ENCODE data around the gene PAFAH2. TPM values are rescaled to one million over a fixed set of nuclear protein-coding genes. Genes with fewer than 3 reads are reported as not detected.

Gene PAFAH2
- total and polyA plus RNA-seq, 12 donors: 6.6 to 32.8 (median 13.6) TPM

DNA sequence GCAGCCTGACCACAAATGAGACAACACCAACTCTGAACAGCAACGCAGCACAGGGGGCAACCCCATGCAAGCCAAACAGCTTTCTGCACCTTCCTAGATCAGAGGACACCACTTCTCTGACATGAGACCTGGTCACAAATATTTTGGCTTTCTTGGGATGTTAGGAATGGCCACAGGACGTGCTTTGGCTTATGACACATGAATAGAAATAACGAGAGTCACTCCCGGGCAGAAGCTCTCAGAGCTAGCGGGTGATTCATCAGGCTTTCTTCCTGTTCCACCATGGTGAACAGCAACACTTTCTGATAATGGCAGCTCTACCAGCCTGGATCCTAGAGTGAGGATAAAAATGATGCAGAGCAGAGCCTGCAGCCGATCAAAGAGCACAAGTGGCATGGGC, 39.4 kb downstream of the PAFAH2 start:
- H3K9me3 ChIP-seq (replicated peaks in 1 of 3): no peaks in the 10 kb centered on the region
- no peak overlapping the region for H3K4me3 ChIP-seq
- H3K36me3 ChIP-seq (replicated peaks in 1 of 2): peaks cover 0 to 26% of the 10 kb centered on the region in 2 donors
- DNase-seq: no peak
- TF ChIP-seq CTCF (IDR thresholded peaks at IDR 0.05) (no peak), POLR2A (IDR thresholded peaks at IDR 0.05) (no peak)
- WGBS, 4 donors: 88 to 94% (median 92%) methylated on average over 6 of the region's 6 CpGs
- H3K27me3 ChIP-seq: no peaks in the 10 kb centered on the region
- H3K4me1 ChIP-seq (replicated peaks in 1 of 2): no peaks in the 10 kb centered on the region
- intact Hi-C loops (cut with DNase I): no loop called here
- no peak overlapping the region for H3K27ac ChIP-seq

DNA sequence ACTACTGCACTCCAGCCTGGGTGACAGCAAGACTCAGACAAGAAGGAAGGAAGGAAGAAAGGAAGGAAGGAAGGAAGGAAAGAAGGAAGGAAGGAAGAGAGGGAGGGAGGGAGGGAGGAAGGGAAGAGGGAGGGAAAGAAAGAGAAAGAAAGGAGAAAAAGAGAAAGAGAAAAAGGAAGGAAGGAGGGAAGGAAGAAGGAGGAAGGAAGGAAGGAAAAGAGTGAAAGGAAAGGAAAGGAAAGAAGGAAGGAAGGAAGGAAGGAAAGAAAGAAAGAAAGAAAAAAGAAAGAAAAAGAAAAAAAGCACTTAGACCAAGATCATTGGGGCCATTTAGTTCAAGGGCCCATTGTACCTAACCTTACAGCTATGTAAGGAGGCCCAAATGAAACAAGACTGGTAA, 42.3 kb downstream of the PAFAH2 start:
- Histone ChIP-seq H3K4me3 (no peak overlapping the region), H3K27me3 (no peaks in the 10 kb centered on the region), H3K4me1 (replicated peaks in 1 of 2) (no peaks in the 10 kb centered on the region), H3K27ac (no peak overlapping the region), H3K9me3 (replicated peaks in 1 of 3) (no peaks in the 10 kb centered on the region), H3K36me3 (replicated peaks in 1 of 2) (peaks cover 0 to 9% of the 10 kb centered on the region in 2 donors)
- intact Hi-C loops (cut with DNase I): no loop called here
- DNase-seq: no peak
- TF ChIP-seq POLR2A (IDR thresholded peaks at IDR 0.05): no peak
- TF ChIP-seq CTCF (IDR thresholded peaks at IDR 0.05): no peak

DNA sequence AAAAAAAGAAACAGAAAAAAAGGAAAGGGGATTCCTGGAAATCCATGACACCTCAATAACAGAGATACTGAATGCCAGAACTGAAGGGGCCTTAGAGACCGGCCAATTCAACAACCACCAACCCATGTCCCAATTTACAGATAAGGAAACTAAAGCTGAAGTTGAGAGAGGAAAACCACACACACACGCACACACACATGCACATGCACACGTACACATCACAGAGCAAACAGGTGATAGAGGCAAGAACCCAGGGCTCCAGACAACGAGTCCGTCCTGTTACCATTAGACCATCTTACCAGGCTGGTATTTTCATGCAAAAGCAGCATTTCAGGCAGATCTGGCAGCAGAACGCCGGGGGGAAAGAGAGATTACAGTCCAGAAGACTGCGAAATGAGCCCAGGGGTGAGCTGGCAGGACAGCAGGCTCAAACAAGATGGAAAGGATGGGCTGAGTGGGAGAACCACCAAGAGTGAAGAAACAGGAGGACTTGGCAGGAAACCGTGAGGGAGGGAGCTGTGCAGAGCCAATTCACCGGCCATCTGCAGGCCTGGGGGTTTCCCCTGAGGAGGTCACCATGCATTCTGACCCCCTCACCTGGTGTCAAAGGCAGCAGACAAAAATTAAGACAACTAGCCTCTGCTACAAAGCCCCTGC, 43.5 kb downstream of the PAFAH2 start:
- no peak for DNase-seq
- no peaks in the 10 kb centered on the region for H3K9me3 ChIP-seq (replicated peaks in 1 of 3)
- H3K36me3 ChIP-seq (replicated peaks in 1 of 2): peaks cover 0 to 3% of the 10 kb centered on the region in 2 donors
- WGBS, 4 donors: 82 to 93% (median 87%) methylated on average over 10 of the region's 10 CpGs
- H3K4me3 ChIP-seq: no peak overlapping the region
- H3K27ac ChIP-seq: no peak overlapping the region
- H3K27me3 ChIP-seq: no peaks in the 10 kb centered on the region
- TF ChIP-seq POLR2A (IDR thresholded peaks at IDR 0.05): no peak
- no peaks in the 10 kb centered on the region for H3K4me1 ChIP-seq (replicated peaks in 1 of 2)
- intact Hi-C loops (cut with DNase I): no loop called here

GRCh38 chr1:25952841-25953401, 44.9 kb downstream of the PAFAH2 start:
- H3K9me3 ChIP-seq (replicated peaks in 1 of 3): no peaks in the 10 kb centered on the region
- DNase-seq: no peak
- intact Hi-C loops (cut with DNase I): no loop called here
- H3K27ac ChIP-seq: no peak overlapping the region
- H3K4me3 ChIP-seq: no peak overlapping the region
- H3K27me3 ChIP-seq: no peaks in the 10 kb centered on the region
- no peak for TF ChIP-seq CTCF (IDR thresholded peaks at IDR 0.05)
- TF ChIP-seq POLR2A (IDR thresholded peaks at IDR 0.05): no peak
- no peaks in the 10 kb centered on the region for H3K36me3 ChIP-seq (replicated peaks in 1 of 2)
- WGBS, 4 donors: 45 to 63% (median 58%) methylated on average over 4 of the region's 4 CpGs
- no peaks in the 10 kb centered on the region for H3K4me1 ChIP-seq (replicated peaks in 1 of 2)

DNA sequence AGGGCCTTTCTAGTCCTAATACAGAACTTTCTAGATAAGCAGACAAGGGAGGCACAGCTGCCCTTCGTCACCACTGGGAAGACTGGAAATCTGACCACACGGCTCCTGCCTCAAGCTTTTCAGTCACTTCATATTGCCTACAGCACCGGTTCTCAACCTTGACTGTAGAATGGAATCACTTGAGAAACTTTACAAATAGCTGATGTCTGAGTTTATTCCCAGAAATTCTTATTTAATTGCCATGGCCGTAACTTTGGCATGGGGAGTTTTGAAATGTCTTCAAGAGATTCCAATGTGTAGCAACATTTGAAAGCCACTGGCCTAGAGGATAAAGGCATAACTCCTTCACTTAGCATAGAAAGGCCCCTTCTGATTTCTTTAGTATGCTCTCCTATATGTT, 49.2 kb downstream of the PAFAH2 start:
- intact Hi-C loops (cut with DNase I): no loop called here
- H3K4me3 ChIP-seq: no peak overlapping the region
- no peak for DNase-seq
- no peak overlapping the region for H3K27ac ChIP-seq
- WGBS, 4 donors: 91 to 98% (median 93%) methylated on average over 4 of the region's 4 CpGs
- H3K27me3 ChIP-seq: no peaks in the 10 kb centered on the region
- no peak for TF ChIP-seq POLR2A (IDR thresholded peaks at IDR 0.05)
- no peak for TF ChIP-seq CTCF (IDR thresholded peaks at IDR 0.05)
- no peaks in the 10 kb centered on the region for H3K4me1 ChIP-seq (replicated peaks in 1 of 2)
- H3K36me3 ChIP-seq (replicated peaks in 1 of 2): no peaks in the 10 kb centered on the region
- H3K9me3 ChIP-seq (replicated peaks in 1 of 3): no peaks in the 10 kb centered on the region

Measured in adrenal gland (tissue), 12 donors.